Measurements from ENCODE around the gene GNB1L.

The GNB1L gene

DNA sequence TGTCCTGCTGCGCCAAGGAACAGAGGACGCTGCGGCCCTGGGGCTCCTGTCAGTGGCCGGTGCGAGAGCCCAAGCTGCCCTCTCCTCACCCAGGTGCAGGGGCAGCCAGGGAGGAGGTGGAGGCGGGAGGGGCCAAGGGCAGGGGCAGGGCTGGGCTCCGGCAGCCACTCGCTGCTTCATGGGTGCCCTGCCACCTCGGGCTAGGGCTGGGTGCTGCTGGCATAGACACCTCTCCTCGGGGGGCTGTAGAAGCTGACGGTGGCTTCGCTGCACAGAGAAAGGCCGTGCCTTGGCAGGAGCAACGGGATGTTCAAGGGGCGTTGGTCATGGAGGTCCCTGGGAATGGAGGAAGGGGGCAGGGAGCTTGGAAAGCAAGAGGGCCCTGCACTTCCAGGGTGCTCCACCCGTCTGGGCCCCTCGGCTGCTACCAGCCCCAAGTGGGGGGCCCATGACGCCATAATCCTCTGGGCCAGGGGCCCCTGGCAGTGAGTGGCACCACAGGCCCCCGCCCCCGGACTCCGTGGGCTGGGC lies 95.7 kb downstream of the GNB1L start:
- no peak for DNase-seq

- no peak for DNase-seq
These were observed 96.4 kb downstream of the GNB1L start for GRCh38 chr22:19757985-19758895.

GRCh38 chr22:19757140-19757984 lies 97.3 kb downstream of the GNB1L start:
- no peak for DNase-seq

DNA sequence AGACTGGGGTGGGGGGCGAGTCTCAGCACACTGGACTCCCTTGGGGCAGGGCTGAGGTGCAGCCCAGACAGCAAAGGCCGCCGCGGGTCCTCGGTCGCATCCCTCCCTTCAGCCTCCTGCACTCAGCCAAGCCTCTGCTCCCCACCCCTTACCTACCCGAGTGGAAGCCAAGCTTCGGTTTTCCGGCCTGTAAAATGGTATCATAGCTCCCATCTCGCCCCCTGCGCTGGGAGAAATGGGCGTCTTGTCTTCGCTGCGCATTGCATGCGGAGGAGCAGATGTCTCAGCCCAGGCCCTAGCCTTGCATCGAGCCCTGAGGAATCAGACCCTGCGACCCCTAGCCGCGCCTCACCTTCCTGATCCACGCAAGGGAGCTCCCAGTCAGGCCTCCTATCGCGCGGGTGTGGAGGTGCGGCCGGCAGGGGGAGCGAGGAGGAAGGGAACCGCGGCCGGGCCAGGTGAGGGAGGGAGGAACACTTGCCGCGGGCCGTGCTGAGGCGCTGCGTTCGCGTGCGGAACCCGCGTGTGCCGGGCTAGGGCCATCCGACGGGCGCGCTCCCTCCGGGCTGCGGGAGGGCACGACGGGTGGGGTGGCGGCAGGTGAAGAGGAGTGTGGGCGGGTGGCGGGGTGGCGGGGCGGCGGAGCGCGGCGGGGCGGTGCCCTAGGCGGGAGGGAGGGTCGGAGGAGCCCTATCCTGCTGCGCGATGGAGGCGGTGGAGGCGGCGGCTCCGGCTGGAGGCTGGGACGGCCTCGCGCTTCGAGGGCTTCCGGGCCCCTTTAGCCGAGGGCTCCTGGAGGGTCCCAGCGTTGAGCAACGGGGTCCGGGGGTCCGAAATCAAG lies 98.2 kb downstream of the GNB1L start:
- DNase-seq: peak; percentile 82

GRCh38 chr22:19755722-19756287 lies 98.9 kb downstream of the GNB1L start:
- no peak for DNase-seq

- no peak for DNase-seq
These were observed 99.4 kb downstream of the GNB1L start for GRCh38 chr22:19755145-19755710.

DNA sequence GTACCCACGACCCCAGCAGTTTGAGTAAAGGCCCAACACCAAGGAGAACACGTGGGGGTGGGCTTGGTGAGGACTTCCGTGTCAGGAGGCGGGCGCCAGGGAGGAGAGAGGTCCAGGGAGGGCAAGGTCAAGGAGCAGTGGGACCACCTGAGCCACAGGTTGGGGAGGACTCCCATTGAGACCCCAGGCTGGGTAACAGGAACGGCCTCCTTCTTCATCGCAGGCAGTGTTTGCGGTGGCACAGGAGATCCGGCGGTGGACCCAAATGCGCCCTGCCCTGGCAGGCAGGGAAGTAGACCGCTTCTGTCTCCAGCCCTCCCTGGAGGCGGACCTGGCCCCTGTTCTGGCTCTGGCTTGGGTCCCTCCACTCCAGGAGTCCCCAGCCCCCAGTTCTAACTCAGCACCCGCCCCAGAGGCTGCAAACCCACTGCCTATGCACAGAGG lies 100.0 kb downstream of the GNB1L start:
- DNase-seq: no peak

GRCh38 chr22:19753996-19754700 lies 100.5 kb downstream of the GNB1L start:
- DNase-seq: no peak

GRCh38 chr22:19753090-19753842 lies 101.4 kb downstream of the GNB1L start:
- DNase-seq: no peak

GRCh38 chr22:19751497-19752245 lies 103.0 kb downstream of the GNB1L start:
- no peak for DNase-seq

DNA sequence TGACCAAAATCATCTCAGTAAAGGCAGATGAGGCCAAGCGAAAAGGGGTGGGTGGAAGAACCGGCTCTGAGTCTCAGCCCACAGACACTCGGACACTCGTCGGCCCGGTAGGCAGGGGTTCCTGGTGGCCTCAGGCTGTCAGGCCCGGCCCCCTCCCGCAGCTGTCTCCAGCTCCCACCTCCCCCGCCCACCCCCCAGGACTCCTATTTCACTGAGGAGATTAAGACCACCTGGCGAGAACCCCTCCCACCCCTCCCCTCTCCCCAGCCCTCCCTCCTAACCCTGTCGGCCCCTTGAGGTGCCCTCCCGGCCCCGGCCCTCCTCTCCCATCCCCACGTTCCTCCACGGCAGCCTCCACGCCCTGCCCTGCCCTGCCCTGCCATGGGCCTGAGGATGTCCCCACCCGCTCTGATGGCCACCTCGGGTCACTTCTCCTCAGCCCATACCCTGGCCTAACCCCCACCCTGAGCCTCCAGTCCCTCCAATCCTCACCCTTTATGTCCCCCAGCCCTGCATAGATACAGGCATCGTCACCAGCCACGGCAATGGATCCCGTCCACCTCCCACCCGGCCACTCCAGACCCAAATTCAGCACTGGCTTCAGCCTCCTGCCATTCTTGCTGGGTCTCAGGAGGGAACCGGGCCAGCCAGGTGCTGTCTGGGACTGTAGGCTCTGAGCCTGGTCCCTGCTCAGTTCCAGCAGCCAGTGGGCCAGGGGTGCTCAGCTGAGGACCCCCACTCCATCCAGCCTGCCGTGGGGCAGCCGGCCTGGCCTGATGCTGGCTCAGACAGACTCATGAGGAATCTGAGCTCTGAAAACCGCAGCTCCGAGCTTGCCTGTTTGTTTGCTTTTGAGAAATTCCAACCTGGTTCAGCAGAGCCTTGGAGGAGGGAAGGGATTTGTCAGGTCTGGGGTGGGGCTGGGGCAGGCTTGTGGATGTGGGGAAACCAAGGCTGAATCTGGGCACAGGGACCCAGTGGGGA lies 103.9 kb downstream of the GNB1L start:
- no peak for DNase-seq

- no peak for DNase-seq
These were observed 104.8 kb downstream of the GNB1L start for GRCh38 chr22:19749876-19750275.

DNA sequence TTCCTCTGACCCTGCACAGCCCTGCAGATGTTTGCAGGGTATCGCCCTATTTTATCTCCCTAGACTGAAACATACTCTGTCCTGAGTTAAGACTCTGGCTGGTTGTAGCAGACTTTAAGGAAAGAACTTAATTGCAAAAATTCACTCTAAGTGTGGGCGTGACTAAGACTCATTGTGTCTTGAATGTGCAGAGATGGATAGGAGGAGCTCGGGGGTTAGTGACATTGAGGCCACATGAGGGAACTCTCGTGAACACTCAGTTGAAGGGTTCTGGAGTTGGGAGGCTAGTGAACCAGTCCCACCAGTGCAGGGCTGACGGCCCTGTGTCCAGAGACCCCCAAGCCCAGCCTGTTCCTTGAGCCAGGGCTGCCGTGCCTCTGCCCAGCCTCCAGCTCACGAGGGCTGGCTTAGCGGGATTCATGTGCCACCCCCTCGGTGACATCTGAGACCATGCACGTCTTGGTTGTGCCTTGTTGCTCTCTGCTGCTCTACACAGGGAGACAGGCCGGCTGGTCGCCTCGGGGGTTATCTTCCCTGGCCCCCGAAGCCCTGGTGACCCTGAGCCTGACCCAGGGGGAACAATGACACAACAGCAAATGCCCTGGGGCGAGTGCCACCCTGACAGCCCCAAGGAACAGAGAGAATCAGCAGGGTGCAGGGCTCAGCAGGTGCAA lies 105.5 kb downstream of the GNB1L start:
- DNase-seq: no peak

- no peak for DNase-seq
These were observed 106.5 kb downstream of the GNB1L start for GRCh38 chr22:19748139-19748538.

GRCh38 chr22:19747551-19747950 lies 107.1 kb downstream of the GNB1L start:
- no peak for DNase-seq

GRCh38 chr22:19746726-19747125 lies 107.9 kb downstream of the GNB1L start:
- DNase-seq: no peak

Data from islet precursor cell (in vitro differentiated cells).